IMR-90 (cell line): Measurements from ENCODE around the gene ALOX12B. TPM values are rescaled to one million over a fixed set of nuclear protein-coding genes. Genes with fewer than 3 reads are reported as not detected.

Source experiments
- ATAC-seq: fragments of 200-7000 bp; cut with Tn5 transposase; 2 replicates; pipeline ENCODE4 v1.9.1; 2020; ENCODE audit warnings: low read depth, mild to moderate bottlenecking, moderate library complexity
- BruUV-seq: library from RNA; stranded (reverse); fragments of 400-500 nt; replicated peaks from 2 replicates; lab custom pipeline; 2021; lab: Mats Ljungman, UMichigan
- CTCF ChIA-PET: fragments of 300-600 bp; formaldehyde crosslinking; extraction: SDS; loops from one replicate; lab custom pipeline; 2021; ENCODE audit warnings: antibody characterized with exemption; lab: Yijun Ruan, JAX
- POLR2A ChIA-PET: fragments of 300-600 bp; sonication (Branson Sonifier 250); formaldehyde crosslinking; loops from one replicate; lab custom pipeline; 2022; ENCODE audit warnings: antibody characterized with exemption; ENCODE audit not compliant: unreplicated experiment; lab: Charles Lee
- DNase-seq: peaks from one replicate; pipeline ENCODE4 v3.0.0; 2013
- H2AFZ ChIP-seq: replicated peaks from 2 replicates; pipeline ENCODE3; 2013; ENCODE audit warnings: low read length, mild to moderate bottlenecking; ENCODE audit not compliant: poor library complexity
- H2AK5ac ChIP-seq: 2 replicates; pipeline ENCODE4 v1.6.1; 2013; ENCODE audit warnings: low read depth, low read length, inconsistent platforms
- H2AK9ac ChIP-seq: replicated peaks from 2 replicates; pipeline ENCODE3; 2013; ENCODE audit warnings: mild to moderate bottlenecking, low read depth, low read length, moderate library complexity; ENCODE audit not compliant: poor library complexity
- H2BK120ac ChIP-seq: 2 replicates; pipeline ENCODE4 v1.6.1; 2013; ENCODE audit warnings: low read depth, low read length, inconsistent platforms
- H2BK15ac ChIP-seq: 3 replicates; pipeline ENCODE4 v1.6.1; 2013; ENCODE audit warnings: low read depth, low read length, inconsistent platforms
- H2BK20ac ChIP-seq: 2 replicates; pipeline ENCODE4 v1.6.1; 2013; ENCODE audit warnings: low read depth, mild to moderate bottlenecking, inconsistent platforms, low read length, moderate library complexity
- H2BK5ac ChIP-seq: 2 replicates; pipeline ENCODE4 v1.6.1; 2013; ENCODE audit warnings: mild to moderate bottlenecking, low read depth, low read length, inconsistent platforms; ENCODE audit not compliant: poor library complexity, severe bottlenecking
- H3K14ac ChIP-seq: replicated peaks from 2 replicates; pipeline ENCODE4 v1.6.1; 2013; ENCODE audit warnings: low read depth, low read length, inconsistent platforms
- H3K18ac ChIP-seq: 2 replicates; pipeline ENCODE4 v1.6.1; 2013; ENCODE audit warnings: low read depth, low read length, control low read depth
- H3K23ac ChIP-seq: 2 replicates; pipeline ENCODE4 v1.6.1; 2013; ENCODE audit warnings: low read depth, low read length, inconsistent platforms
- H3K27ac ChIP-seq: 2 replicates; pipeline ENCODE4 v1.5.1; 2013; ENCODE audit warnings: mild to moderate bottlenecking, control low read depth, low read length; ENCODE audit not compliant: insufficient read depth
- H3K27me3 ChIP-seq: 2 replicates; pipeline ENCODE4 v1.6.1; 2013; ENCODE audit warnings: low read length; ENCODE audit not compliant: control insufficient read depth, insufficient read depth
- H3K36me3 ChIP-seq: 2 replicates; pipeline ENCODE4 v1.6.1; 2013; ENCODE audit warnings: low read length, mixed read lengths; ENCODE audit not compliant: control insufficient read depth, insufficient read depth
- H3K4ac ChIP-seq: 2 replicates; pipeline ENCODE4 v1.6.1; 2013; ENCODE audit warnings: low read depth, low read length, inconsistent platforms
- H3K4me1 ChIP-seq: 2 replicates; pipeline ENCODE4 v1.6.1; 2013; ENCODE audit warnings: low read length, mixed read lengths; ENCODE audit not compliant: control insufficient read depth, insufficient read depth
- H3K4me2 ChIP-seq: 2 replicates; pipeline ENCODE4 v1.6.1; 2013; ENCODE audit warnings: low read depth, mild to moderate bottlenecking, control low read depth, low read length, moderate library complexity
- H3K4me3 ChIP-seq: 2 replicates; pipeline ENCODE4 v1.5.1; 2013; ENCODE audit warnings: low read depth, mild to moderate bottlenecking, control low read depth, low read length, moderate library complexity; ENCODE audit not compliant: insufficient read depth
- H3K56ac ChIP-seq: 2 replicates; pipeline ENCODE4 v1.6.1; 2013; ENCODE audit warnings: low read length, inconsistent platforms; ENCODE audit not compliant: insufficient read depth; ENCODE audit errors: extremely low read depth
- H3K79me1 ChIP-seq, 2 experiments: 2 replicates each; pipeline ENCODE4 v1.6.1; 2013; ENCODE audit warnings: low read length in 2 of 2, inconsistent platforms in 1 of 2, low read depth in 1 of 2
- H3K9ac ChIP-seq: 2 replicates; pipeline ENCODE4 v1.6.1; 2013; ENCODE audit warnings: low read depth, low read length, control low read depth
- H3K9me1 ChIP-seq: 2 replicates; pipeline ENCODE4 v1.6.1; 2013; ENCODE audit warnings: low read length, inconsistent platforms; ENCODE audit not compliant: insufficient read depth
- H3K9me3 ChIP-seq: 2 replicates; pipeline ENCODE4 v1.6.1; 2013; ENCODE audit warnings: low read length; ENCODE audit not compliant: control insufficient read depth, insufficient read depth
- H4K20me1 ChIP-seq: 2 replicates; pipeline ENCODE4 v1.6.1; 2013; ENCODE audit warnings: low read length, inconsistent platforms; ENCODE audit not compliant: insufficient read depth
- H4K5ac ChIP-seq: 2 replicates; pipeline ENCODE4 v1.6.1; 2013; ENCODE audit warnings: mild to moderate bottlenecking, low read depth, low read length, control low read depth
- H4K8ac ChIP-seq, 2 experiments: 2 replicates each; pipeline ENCODE4 v1.6.1; 2013; ENCODE audit warnings: low read depth in 2 of 2, low read length in 2 of 2, control low read depth in 1 of 2, inconsistent platforms in 1 of 2
- H4K91ac ChIP-seq: 2 replicates; pipeline ENCODE4 v1.6.1; 2013; ENCODE audit warnings: low read depth, low read length, inconsistent platforms; ENCODE audit not compliant: insufficient read depth
- BHLHE40 ChIP-seq: fragments of 150-350 bp; IDR thresholded peaks from 2 replicates; pipeline ENCODE4 v1.6.1; 2016; ENCODE audit warnings: mild to moderate bottlenecking, low read depth, low read length
- CHD1 ChIP-seq: IDR thresholded peaks from 2 replicates; pipeline ENCODE4 v1.6.1; 2012; ENCODE audit warnings: low read depth, low read length, improper control_type of control experiment
- ELK1 ChIP-seq: fragments of 150-350 bp; IDR thresholded peaks from 2 replicates; pipeline ENCODE4 v1.6.1; 2016; ENCODE audit warnings: low read depth, mild to moderate bottlenecking, low read length, moderate library complexity, borderline replicate concordance
- FOS ChIP-seq: fragments of 150-350 bp; IDR thresholded peaks from 2 replicates; pipeline ENCODE4 v1.6.1; 2016; ENCODE audit warnings: low read depth, low read length
- MAZ ChIP-seq: IDR thresholded peaks from 2 replicates; pipeline ENCODE4 v1.6.1; 2012; ENCODE audit warnings: low read depth, mild to moderate bottlenecking, low read length, improper control_type of control experiment, moderate library complexity, borderline replicate concordance
- MXI1 ChIP-seq: IDR thresholded peaks from 2 replicates; pipeline ENCODE4 v1.6.1; 2012; ENCODE audit warnings: low read depth, mild to moderate bottlenecking, low read length, moderate library complexity, borderline replicate concordance
- NFE2L2 ChIP-seq: fragments of 150-350 bp; IDR thresholded peaks from 2 replicates; pipeline ENCODE4 v1.6.1; 2016; ENCODE audit warnings: low read depth, mild to moderate bottlenecking, low read length
- POLR2A ChIP-seq: IDR thresholded peaks from 2 replicates; pipeline ENCODE4 v1.6.1; 2012; ENCODE audit warnings: mild to moderate bottlenecking, low read depth, low read length
- RAD21 ChIP-seq: IDR thresholded peaks from 2 replicates; pipeline ENCODE4 v1.6.1; 2012; ENCODE audit warnings: low read length, improper control_type of control experiment
- RCOR1 ChIP-seq: IDR thresholded peaks from 2 replicates; pipeline ENCODE4 v1.6.1; 2012; ENCODE audit warnings: mild to moderate bottlenecking, low read length, improper control_type of control experiment; ENCODE audit not compliant: insufficient replicate concordance
- RFX5 ChIP-seq: IDR thresholded peaks from 2 replicates; pipeline ENCODE4 v1.8.0; 2012; ENCODE audit warnings: low read depth, mild to moderate bottlenecking, low read length, moderate library complexity
- SMC3 ChIP-seq: fragments of 150-350 bp; IDR thresholded peaks from 2 replicates; pipeline ENCODE4 v1.6.1; 2016; ENCODE audit warnings: low read depth, mild to moderate bottlenecking, antibody characterized with exemption, low read length, moderate library complexity
- USF2 ChIP-seq: fragments of 150-350 bp; IDR thresholded peaks from 2 replicates; pipeline ENCODE4 v1.6.1; 2017; ENCODE audit warnings: mild to moderate bottlenecking, antibody characterized with exemption, low read length, low read depth
- WGBS, 2 experiments: methylation state at CpG; one replicate each; pipeline versions ENCODE4 v1.1.5 to v1.1.7; 2013; ENCODE audit warnings: missing lambda C conversion rate in 2 of 2; ENCODE audit not compliant: insufficient read length in 1 of 2; ENCODE audit errors: extremely low coverage in 2 of 2; 5-methylcytosine and 5-hydroxymethylcytosine counted together
- dilution Hi-C: fragments of 300-500 bp; cut with HindIII; formaldehyde crosslinking; loops from one replicate; pipeline ENCODE4 v1.14.3; 2018; ENCODE audit warnings: low sequenced_read_pairs; ENCODE audit not compliant: unreplicated experiment
- in situ Hi-C: fragments of 300-500 bp; cut with MboI; formaldehyde crosslinking; loops from 3 replicates; pipeline ENCODE4 v1.14.3; 2019; ENCODE audit warnings: low sequenced_read_pairs, inconsistent platforms, mixed read lengths
- intact Hi-C: fragments of 100-400 bp; cut with micrococcal nuclease; formaldehyde crosslinking; loops from 2 replicates; pipeline ENCODE4 v1.10.0; 2022
- polyA plus RNA-seq, 3 experiments: library from polyadenylated mRNA; depleted of rRNA; stranded (reverse); fragments of >200 nt; gene quantifications; 2 replicates each; pipeline ENCODE4 v1.2.3, GENCODE V29; 2012; ENCODE audit warnings: low replicate concordance in 1 of 3
- total RNA-seq: library from RNA; depleted of rRNA; stranded (reverse); fragments of >200 nt; gene quantifications from 2 replicates; pipeline ENCODE4 v1.2.3, GENCODE V29; 2012

The ALOX12B gene
- total and polyA plus RNA-seq, 2 of the 4 experiments (the other 2 are of a cell fraction) = not detected

GRCh38 chr17:8031950-8032349 is 55.6 kb downstream of the ALOX12B start:
- H4K5ac ChIP-seq = no peak overlapping the region
- H2BK120ac ChIP-seq = no peak overlapping the region
- H2AK9ac ChIP-seq = no peak overlapping the region
- ChIA-PET POLR2A (no interaction called here), CTCF (no interaction called here)
- H3K56ac ChIP-seq = no peak overlapping the region
- in situ Hi-C loops = no loop called here
- H3K9ac ChIP-seq = no peak overlapping the region
- no peak overlapping the region for H2AFZ ChIP-seq
- no peak overlapping the region for H3K27ac ChIP-seq
- no peaks in the 10 kb centered on the region for H3K36me3 ChIP-seq
- no peaks in the 10 kb centered on the region for H3K9me1 ChIP-seq
- H3K27me3 ChIP-seq = peaks cover 38% of the 10 kb centered on the region
- no peak overlapping the region for H2BK5ac ChIP-seq
- intact Hi-C loops = no loop called here
- peaks cover 2% of the 10 kb centered on the region; the same call in 1 of the 2 replicates for H3K4me1 ChIP-seq
- no peaks in the 10 kb centered on the region; the same call in 1 of the 2 replicates for H4K20me1 ChIP-seq
- H3K79me1 ChIP-seq = no peaks in the 10 kb centered on the region
- no peak overlapping the region for H4K8ac ChIP-seq
- H2AK5ac ChIP-seq = no peak overlapping the region
- H2BK15ac ChIP-seq = no peak overlapping the region
- H3K9me3 ChIP-seq = 0 out of 2 replicates have a peak, but pooled peaks cover 5% of the 10 kb centered on the region
- no CpG with 5 or more reads among the region's 1 CpG for WGBS, 2 experiments
- no TSS peak for BruUV-seq
- no peak overlapping the region for H3K4me3 ChIP-seq
- H3K14ac ChIP-seq = no peak overlapping the region
- no peak for TF ChIP-seq BHLHE40
- TF ChIP-seq RFX5 = no peak
- no peak for TF ChIP-seq RAD21
- TF ChIP-seq CHD1 = no peak
- TF ChIP-seq USF2 = no peak
- no peak for TF ChIP-seq POLR2A
- no peak for TF ChIP-seq FOS
- TF ChIP-seq MAZ = no peak
- no peak for TF ChIP-seq ELK1
- no peak for TF ChIP-seq NFE2L2
- TF ChIP-seq MXI1 = no peak
- no peak for TF ChIP-seq SMC3
- TF ChIP-seq RCOR1 = no peak
- H4K91ac ChIP-seq = no peak overlapping the region
- no peak overlapping the region for H3K23ac ChIP-seq
- DNase-seq = no peak
- H3K4me2 ChIP-seq = no peak overlapping the region
- dilution Hi-C loops = no loop called here
- ATAC-seq = no peak
- no peak overlapping the region for H3K4ac ChIP-seq
- H2BK20ac ChIP-seq = no peak overlapping the region
- no peak overlapping the region for H3K18ac ChIP-seq
